ENCODE measurements around the gene ACVR1B. TPM values are rescaled to one million over a fixed set of nuclear protein-coding genes. Genes with fewer than 3 reads are reported as not detected.

ACVR1B gene
- total RNA-seq, 1 experiment from 2014 or later = 14.2 TPM

DNA sequence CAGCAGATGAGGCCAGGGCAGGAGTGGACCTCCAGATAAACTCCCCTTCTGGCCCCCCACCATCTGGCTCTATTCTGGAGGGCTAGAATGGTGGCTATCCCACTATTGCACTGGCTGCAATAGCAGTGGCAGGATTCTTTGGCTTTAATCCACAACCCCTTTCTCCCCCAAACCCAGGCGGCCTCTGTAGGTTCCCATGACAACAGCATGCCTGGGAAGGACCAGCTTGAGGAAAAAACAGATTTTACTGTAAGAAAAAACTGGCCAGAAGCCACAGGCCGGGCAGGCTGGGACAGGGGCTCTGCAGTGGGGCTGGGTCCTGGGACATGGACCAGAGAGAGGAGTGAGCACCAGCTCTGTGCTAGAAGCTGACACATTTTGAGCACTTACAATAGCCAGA is 13.6 kb upstream of the ACVR1B start:
- in situ Hi-C loops (cut with HindIII; ENCODE audit: low pct_unique_long_range_greater_than_20kb, low sequenced_read_pairs) = no loop called here
- DNase-seq (ENCODE audit: low read depth) = no peak

DNA sequence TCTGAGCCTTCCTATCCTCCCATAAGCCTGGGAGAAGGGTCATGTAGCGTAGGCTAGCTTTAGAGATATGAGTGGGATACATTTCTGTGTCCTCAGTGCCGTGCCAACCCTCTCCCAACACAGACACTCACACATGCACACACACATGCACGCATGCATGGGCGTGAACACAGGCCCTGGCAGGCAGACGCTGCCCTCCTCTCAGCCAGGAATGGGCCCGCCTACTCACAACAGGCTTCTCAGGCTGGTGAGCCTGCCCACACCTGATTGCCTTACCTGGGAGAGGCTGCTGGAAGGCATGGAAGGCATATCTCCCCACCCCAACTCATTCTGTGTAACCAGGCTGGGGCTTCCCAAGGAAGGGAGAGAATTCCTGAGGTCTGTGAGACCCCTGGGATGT is 12.8 kb upstream of the ACVR1B start:
- in situ Hi-C loops (cut with HindIII; ENCODE audit: low pct_unique_long_range_greater_than_20kb, low sequenced_read_pairs) = no loop called here
- DNase-seq (ENCODE audit: low read depth) = no peak

- in situ Hi-C loops (cut with HindIII; ENCODE audit: low pct_unique_long_range_greater_than_20kb, low sequenced_read_pairs) = no loop called here
- no peak for DNase-seq (ENCODE audit: low read depth)
These were observed 10.4 kb upstream of the ACVR1B start for GRCh38 chr12:51941011-51941581.

- in situ Hi-C loops (cut with HindIII; ENCODE audit: low pct_unique_long_range_greater_than_20kb, low sequenced_read_pairs) = no loop called here
- no peak for DNase-seq (ENCODE audit: low read depth)
These were observed 9.9 kb upstream of the ACVR1B start for GRCh38 chr12:51941604-51942003.

DNA sequence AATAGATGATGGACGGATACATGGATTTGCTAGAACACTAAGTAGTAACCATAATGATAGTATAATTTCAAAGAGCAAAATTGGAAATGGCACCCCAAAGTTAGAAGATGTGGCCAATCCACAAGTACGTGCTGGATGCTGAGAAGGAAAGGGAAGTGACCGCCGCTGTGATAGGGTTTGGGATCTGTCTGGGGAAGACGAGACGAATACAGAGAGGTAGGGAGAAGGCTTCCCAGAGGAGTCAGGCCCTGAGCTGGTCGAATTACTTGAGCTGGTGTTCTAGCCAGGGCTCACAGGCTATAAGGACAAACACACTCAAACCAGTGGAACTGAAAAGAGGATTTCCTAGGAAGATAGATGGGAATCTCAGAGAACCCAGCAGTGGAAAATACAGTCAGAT is 9.4 kb upstream of the ACVR1B start:
- in situ Hi-C loops (cut with HindIII; ENCODE audit: low pct_unique_long_range_greater_than_20kb, low sequenced_read_pairs) = no loop called here
- no peak for DNase-seq (ENCODE audit: low read depth)

DNA sequence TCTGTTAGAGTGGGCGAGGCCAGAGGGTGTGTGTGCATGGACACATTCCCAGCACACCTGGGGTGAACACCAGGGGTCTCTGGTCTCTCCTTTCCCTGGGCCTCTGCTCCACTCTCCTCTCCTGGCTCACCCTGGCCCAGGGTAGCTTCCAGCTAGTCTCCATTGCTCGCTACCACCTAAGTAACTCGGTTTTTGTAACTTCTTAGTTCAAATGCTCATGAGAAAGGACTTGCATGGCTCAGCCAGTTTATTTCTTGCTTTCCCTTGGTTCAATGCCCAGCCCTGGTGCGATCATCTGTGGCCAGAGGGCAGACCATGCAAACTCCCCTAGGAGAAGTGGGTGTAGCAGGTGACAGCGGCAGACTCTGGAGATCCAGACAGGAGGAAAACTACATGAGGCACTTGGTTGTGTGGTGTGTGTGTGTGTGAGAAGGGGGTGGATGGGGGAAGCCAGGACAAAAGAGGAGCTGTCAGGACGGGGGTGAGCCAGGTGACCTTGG is 8.9 kb upstream of the ACVR1B start:
- no peak for DNase-seq (ENCODE audit: low read depth)
- in situ Hi-C loops (cut with HindIII; ENCODE audit: low pct_unique_long_range_greater_than_20kb, low sequenced_read_pairs) = no loop called here

GRCh38 chr12:51943346-51943745 is 8.2 kb upstream of the ACVR1B start:
- in situ Hi-C loops (cut with HindIII; ENCODE audit: low pct_unique_long_range_greater_than_20kb, low sequenced_read_pairs) = no loop called here
- DNase-seq (ENCODE audit: low read depth) = no peak

DNA sequence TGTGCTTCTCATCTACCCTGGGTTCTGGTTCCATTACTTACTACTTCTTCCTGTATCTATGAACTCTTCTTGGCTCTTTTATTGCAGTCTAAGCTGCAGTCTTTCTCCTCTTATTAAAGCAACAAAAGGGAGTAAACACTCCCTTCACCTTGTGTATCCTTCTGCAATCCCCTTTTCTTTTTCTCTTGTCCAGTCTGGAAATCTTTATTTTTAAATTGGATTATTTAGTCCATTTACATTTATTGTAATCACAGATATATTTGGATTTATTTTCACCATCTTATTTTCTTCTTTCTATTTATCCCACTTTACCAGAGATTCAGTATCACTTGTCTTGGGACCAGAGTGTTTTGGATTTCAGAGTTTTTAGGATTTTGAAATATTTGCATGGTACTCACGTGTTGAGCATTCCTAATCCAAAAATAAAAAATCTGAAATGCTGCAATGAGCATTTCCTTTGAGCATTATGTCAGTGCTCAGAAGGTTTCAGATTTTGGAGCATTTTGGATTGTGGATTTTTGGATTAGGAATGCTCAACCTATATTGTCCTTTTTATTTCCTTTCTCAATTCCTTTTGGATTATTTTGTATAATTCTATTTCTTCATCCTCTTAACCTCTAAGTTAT is 6.8 kb upstream of the ACVR1B start:
- DNase-seq (ENCODE audit: low read depth) = no peak
- in situ Hi-C loops (cut with HindIII; ENCODE audit: low pct_unique_long_range_greater_than_20kb, low sequenced_read_pairs) = no loop called here

- in situ Hi-C loops (cut with HindIII; ENCODE audit: low pct_unique_long_range_greater_than_20kb, low sequenced_read_pairs) = no loop called here
These were observed 4.1 kb upstream of the ACVR1B start for GRCh38 chr12:51947246-51947996.

DNA sequence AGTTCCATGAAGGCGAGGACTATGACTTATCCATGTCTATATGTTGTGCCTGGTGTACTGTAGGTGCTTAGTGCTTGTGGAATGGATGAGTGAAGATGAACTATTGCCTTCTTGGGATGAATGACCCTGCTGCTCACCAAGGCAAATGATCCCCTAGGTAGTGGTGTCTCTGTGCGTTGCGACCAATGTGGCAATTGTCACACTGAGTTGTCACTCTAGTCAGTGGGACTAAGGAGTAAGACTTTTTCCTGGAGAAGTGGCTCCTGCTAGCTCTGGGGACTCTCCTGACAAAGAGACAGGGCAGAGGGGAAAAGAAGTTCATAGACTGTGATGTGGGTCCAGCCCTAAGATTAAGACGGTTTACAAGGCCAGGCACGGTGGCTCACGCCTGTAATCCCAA is 3.4 kb upstream of the ACVR1B start:
- in situ Hi-C loops (cut with HindIII; ENCODE audit: low pct_unique_long_range_greater_than_20kb, low sequenced_read_pairs) = no loop called here
- DNase-seq (ENCODE audit: low read depth) = no peak

More at GRCh38 chr12:51947246-51947996, 4.1 kb upstream of the ACVR1B start:
- DNase-seq (ENCODE audit: low read depth) = no peak

DNA sequence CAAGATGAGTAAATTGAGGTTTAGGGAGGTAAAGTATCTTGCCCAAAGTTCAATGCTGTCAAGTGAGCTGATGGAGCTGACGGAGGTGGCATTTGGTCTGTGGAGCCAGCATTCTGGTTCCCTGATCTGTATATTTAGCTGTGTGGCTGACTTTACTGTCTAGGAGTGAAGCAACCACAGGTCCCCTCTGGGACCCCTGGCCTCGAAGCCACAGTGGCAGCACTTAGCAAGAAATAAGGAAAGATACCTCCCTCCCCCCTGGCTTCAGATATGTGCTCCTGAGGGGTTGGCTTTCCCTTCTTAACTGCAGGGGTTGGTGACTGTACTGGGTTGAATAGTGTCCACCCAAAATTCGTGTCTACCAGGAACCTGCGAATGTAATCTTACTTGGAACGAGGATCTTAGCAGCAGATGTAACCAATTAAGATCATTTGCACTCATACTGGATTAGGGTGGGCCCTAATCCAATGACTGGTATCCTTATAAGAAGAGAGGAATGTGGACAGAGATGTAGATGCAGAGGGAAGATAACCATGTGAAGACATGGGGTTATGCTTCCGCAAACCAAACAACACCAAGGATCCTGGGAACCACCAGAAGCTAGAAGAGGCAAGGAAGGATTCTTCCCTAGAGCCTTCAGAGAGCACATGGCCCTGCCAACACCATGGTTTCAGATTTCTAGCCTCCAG is 2.0 kb upstream of the ACVR1B start:
- in situ Hi-C loops (cut with HindIII; ENCODE audit: low pct_unique_long_range_greater_than_20kb, low sequenced_read_pairs) = no loop called here
- no peak for DNase-seq (ENCODE audit: low read depth)

DNA sequence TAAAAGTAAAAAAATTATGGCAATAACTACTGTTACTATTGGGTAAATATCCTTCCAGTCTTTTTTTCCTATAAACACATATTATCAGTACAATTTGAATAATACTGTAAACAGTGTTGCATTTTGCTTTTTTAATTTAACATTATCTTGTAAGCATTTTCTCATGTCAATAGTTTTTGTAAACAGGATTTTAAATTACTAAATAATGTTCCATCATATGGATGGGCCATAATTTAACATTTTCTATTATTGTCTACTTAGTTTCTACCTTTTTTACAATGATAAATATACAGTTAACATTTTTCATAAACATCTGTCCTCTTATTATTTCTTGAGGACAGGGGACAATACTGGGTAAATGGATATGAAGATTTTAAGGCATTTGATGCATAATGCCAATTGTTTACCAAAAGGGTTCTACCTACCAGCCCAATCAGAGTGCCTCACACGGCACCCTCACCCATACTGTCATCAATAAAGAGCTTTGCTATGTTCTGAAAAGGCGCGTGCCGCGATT is 759 bp upstream of the ACVR1B start:
- in situ Hi-C loops (cut with HindIII; ENCODE audit: low pct_unique_long_range_greater_than_20kb, low sequenced_read_pairs) = no loop called here
- DNase-seq (ENCODE audit: low read depth) = no peak

- no peak for DNase-seq (ENCODE audit: low read depth)
- in situ Hi-C loops (cut with HindIII; ENCODE audit: low pct_unique_long_range_greater_than_20kb, low sequenced_read_pairs) = no loop called here
These were observed 584 bp downstream of the ACVR1B start for GRCh38 chr12:51951843-51952722.

- no peak for DNase-seq (ENCODE audit: low read depth)
- in situ Hi-C loops (cut with HindIII; ENCODE audit: low pct_unique_long_range_greater_than_20kb, low sequenced_read_pairs) = no loop called here
These were observed 1.6 kb downstream of the ACVR1B start for GRCh38 chr12:51953089-51953488.

DNA sequence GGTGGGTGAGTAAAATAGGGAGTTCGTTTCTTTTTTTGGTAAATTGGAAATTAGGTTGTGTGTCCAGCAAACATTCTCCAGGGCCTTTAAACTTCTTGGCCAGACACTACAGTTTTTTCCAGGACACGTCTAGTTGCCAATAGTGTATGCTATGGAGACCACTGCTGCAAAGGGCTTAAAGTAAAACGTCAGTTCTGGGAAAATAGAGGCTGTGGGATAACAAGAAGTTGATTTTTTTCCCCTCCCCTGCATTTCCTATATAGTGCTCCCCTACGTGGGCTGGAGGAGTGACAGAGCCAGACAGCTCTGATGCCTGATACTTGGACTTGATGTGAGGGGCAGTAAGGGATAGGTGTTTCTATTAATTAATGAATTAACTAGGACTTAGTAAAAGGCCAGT is 2.4 kb downstream of the ACVR1B start:
- in situ Hi-C loops (cut with HindIII; ENCODE audit: low pct_unique_long_range_greater_than_20kb, low sequenced_read_pairs) = no loop called here
- DNase-seq (ENCODE audit: low read depth) = no peak

DNA sequence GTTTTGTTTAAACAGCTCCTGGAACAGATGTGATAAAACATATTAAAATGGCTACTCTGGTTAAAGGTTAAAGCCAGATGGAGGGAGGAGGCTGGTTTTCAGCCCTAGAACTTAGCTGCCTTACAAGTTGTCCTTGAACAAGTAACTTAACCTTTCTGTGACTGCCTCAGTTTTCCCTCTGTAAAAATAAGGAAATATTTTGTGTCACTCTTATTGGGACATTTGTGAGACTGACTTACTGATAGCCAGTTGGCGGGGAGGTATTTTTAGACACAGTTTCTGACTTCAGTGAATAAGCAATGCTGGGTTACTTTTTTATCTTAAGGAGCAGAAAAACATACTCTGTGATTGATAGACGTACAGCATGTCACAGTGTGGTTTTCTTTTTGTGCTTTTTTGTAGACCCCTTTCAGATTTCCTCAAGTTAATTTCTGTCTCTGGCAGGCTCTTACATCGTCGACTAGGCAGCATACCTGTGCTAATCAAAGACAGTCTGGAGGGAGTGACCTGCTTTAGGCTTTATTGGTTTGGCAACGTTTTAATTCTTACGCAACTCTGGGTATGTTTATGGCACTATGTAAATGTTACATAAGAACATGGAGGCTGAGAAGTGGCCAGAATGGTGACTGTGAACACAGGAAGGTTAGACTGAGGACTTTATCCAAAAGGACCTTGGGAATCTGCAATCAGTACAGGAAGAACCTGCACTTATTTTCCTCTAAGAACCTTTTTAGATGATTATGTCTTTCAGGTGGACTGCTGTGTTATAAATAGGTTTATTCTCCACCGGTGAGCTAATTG is 3.3 kb downstream of the ACVR1B start:
- no peak for DNase-seq (ENCODE audit: low read depth)
- in situ Hi-C loops (cut with HindIII; ENCODE audit: low pct_unique_long_range_greater_than_20kb, low sequenced_read_pairs) = no loop called here

- in situ Hi-C loops (cut with HindIII; ENCODE audit: low pct_unique_long_range_greater_than_20kb, low sequenced_read_pairs) = no loop called here
- DNase-seq (ENCODE audit: low read depth) = no peak
These were observed 4.2 kb downstream of the ACVR1B start for GRCh38 chr12:51955702-51956101.

Measured in Caki2 (cell line).